Esophagus (tissue), 2 donors: ENCODE data around the gene SRGAP2B. TPM values are rescaled to one million over a fixed set of nuclear protein-coding genes. Genes with fewer than 3 reads are reported as not detected.
"Not testable (repeated sequence)": the region's sequence is repeated elsewhere in the genome, so short reads cannot be mapped to it uniquely, and the experiment has no call there.

Experiments used
- H3K27ac ChIP-seq, 2 donors: one replicate each; pipeline ENCODE4 v1.5.1; 2013; ENCODE audit warnings: low read depth in 2 of 2, mild to moderate bottlenecking in 2 of 2, inconsistent platforms in 1 of 2, low read length in 1 of 2, moderate library complexity in 1 of 2
- H3K27me3 ChIP-seq, 2 donors: one replicate each; pipeline ENCODE4 v1.6.1; 2013; ENCODE audit warnings: low read length in 2 of 2, control low read depth in 1 of 2, mild to moderate bottlenecking in 1 of 2; ENCODE audit not compliant: insufficient read depth in 2 of 2, control insufficient read depth in 1 of 2
- H3K36me3 ChIP-seq, 2 donors: one replicate each; pipeline ENCODE4 v1.6.1; 2013; ENCODE audit warnings: low read length in 1 of 2; ENCODE audit not compliant: control insufficient read depth in 2 of 2, insufficient read depth in 2 of 2
- H3K4me1 ChIP-seq, 2 donors: one replicate each; pipeline ENCODE4 v1.6.1; 2013; ENCODE audit warnings: low read length in 1 of 2; ENCODE audit not compliant: control insufficient read depth in 2 of 2, insufficient read depth in 2 of 2
- H3K4me3 ChIP-seq, 2 donors: one replicate each; pipeline ENCODE4 v1.5.1; 2013; ENCODE audit warnings: low read length in 2 of 2, mild to moderate bottlenecking in 2 of 2, low read depth in 1 of 2, moderate library complexity in 1 of 2
- H3K9me3 ChIP-seq, 2 donors: one replicate each; pipeline ENCODE4 v1.6.1; 2013; ENCODE audit warnings: mild to moderate bottlenecking in 2 of 2, low read depth in 1 of 2, low read length in 1 of 2, moderate library complexity in 1 of 2; ENCODE audit not compliant: control insufficient read depth in 2 of 2, insufficient read depth in 1 of 2
- WGBS, 2 donors: extraction: QIAGEN DNeasy Blood & Tissue Kit; methylation state at CpG; one replicate each; pipeline ENCODE4 v1.1.7; 2013; 5-methylcytosine and 5-hydroxymethylcytosine counted together
- polyA plus RNA-seq, 2 donors: library from polyadenylated mRNA; stranded (reverse); fragments of 200-250 nt; gene quantifications; one replicate each; pipeline ENCODE4 v1.2.3, GENCODE V29; 2013
- donor health status: healthy with polysubstance abuse.
- donor health status: Bipolar disorder and iron deficiency.

Gene SRGAP2B
- polyA plus RNA-seq, 2 donors, result 3.9 to 5.6 TPM

DNA sequence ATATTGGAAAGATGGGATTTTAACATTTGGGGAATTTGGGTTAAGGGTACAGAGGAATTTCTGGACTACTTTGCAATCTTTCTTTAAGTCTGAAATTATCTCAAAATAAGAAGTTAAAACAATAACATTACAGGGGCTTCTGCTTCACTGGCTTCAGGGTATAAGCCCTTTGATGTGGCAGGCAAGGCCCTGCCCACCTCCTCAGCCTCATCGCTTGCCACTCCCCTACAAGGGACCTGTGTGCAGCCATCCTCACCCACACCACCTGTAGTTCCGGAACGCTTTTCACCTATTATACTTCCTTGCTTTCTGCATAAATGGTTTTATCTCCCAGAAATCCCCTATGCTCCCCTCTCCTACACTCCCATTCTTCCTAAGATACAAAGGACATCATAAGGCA lies 159.8 kb downstream of the SRGAP2B start:
- H3K27me3 ChIP-seq, H3K4me1 ChIP-seq, H3K36me3 ChIP-seq, H3K4me3 ChIP-seq, H3K27ac ChIP-seq, H3K9me3 ChIP-seq: not testable (repeated sequence)
- no CpG with 5 or more reads among the region's 3 CpGs for WGBS, 2 donors

- 91 to 97% methylated on average over 4 of the region's 5 CpGs for WGBS, 2 donors
- not testable (repeated sequence) for H3K4me1 ChIP-seq, H3K9me3 ChIP-seq, H3K4me3 ChIP-seq, H3K27ac ChIP-seq, H3K36me3 ChIP-seq, H3K27me3 ChIP-seq
These were observed 162.1 kb downstream of the SRGAP2B start for GRCh38 chr1:144933014-144933413.

DNA sequence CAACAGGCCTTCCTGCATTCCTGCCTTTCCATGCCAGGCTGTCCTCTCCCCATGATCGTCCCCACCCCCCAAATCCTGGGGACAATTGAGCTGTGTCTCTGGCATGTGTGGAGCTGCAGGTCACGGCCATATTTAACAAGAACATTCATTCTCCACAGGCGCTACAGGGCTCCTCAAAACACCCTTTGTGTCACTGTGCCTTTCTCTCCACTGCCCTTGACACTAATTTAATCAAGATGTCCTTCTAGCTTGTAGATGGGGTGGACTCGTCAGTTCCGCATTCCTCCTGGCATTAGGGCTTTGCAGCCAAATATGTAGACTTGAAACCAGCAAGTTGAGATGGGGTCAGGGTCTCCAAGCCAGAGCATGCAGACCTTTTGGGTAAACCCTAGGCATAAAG lies 163.0 kb downstream of the SRGAP2B start:
- H3K36me3 ChIP-seq, H3K9me3 ChIP-seq, H3K4me3 ChIP-seq, H3K27me3 ChIP-seq, H3K27ac ChIP-seq, H3K4me1 ChIP-seq: not testable (repeated sequence)
- WGBS, 2 donors, result 89 to 96% methylated on average over 4 of the region's 5 CpGs

DNA sequence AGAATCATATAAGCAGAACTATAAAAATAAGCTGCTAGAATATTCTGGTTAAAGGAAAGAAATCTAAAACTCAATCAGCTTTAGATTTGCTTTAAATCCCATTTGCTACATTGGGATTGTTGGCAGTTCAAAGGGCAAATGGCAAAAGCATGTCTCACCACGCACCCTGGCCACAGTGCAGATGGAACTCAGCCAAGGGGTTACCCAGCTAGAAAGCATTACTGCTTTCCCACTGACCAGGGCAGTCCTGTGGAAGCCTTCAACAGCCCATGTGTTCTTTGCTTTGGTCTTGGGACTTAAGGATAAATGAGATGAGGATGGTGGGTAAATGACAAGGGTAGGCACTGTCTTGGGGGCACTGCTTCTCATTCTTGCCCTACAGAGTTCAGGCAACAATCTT lies 163.6 kb downstream of the SRGAP2B start:
- H3K36me3 ChIP-seq, H3K27me3 ChIP-seq, H3K9me3 ChIP-seq, H3K4me1 ChIP-seq, H3K27ac ChIP-seq, H3K4me3 ChIP-seq: not testable (repeated sequence)
- WGBS, 2 donors, result 67 to 70% methylated on average over 1 of the region's 1 CpG

GRCh38 chr1:144930085-144930777 lies 164.9 kb downstream of the SRGAP2B start:
- not testable (repeated sequence) for H3K36me3 ChIP-seq, H3K27me3 ChIP-seq, H3K4me3 ChIP-seq, H3K9me3 ChIP-seq, H3K27ac ChIP-seq, H3K4me1 ChIP-seq
- 93 to 95% methylated on average over 3 to 4 of the region's 6 CpGs for WGBS, 2 donors

DNA sequence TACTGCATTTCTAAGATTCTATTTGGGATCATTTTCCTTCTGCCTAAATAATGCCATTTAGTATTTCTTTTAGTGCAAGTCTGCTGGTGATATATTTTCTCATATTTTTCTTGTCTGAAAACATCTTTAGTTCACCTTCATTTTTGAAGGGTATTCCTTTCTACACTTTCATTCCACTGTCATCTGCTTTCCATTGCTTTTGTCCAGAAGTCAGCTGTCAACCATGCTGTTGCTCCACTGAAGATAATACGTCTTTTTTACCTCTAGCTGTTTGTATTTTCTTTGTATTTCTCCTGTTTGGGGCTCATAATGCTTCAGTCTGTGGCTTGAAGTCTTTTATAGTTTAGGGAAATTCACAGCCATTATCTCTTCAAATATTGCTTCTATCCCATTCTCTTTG lies 167.8 kb downstream of the SRGAP2B start:
- H3K36me3 ChIP-seq, H3K4me3 ChIP-seq, H3K27me3 ChIP-seq, H3K4me1 ChIP-seq, H3K27ac ChIP-seq, H3K9me3 ChIP-seq: not testable (repeated sequence)
- 88 to 91% methylated on average over 1 of the region's 1 CpG for WGBS, 2 donors

DNA sequence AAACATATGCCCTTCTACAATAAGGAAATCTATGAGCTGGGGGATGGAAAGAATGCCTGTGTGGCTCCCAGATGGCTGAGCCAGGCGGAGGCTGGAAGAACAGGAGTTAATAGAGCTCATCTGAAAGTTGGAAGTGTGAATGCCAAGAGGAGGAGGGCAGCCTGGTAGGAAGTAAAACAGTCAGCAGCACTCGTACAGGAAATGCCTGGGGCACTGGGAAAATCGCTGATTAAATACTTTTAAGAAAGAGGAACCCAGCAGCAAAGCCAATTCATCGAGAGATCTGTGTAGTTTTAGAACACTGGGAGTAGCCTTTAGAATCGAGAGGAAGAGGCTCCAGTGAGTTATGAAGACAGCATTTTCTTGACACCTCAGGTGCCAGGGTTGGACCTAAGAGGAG lies 171.5 kb downstream of the SRGAP2B start:
- H3K9me3 ChIP-seq, H3K27me3 ChIP-seq, H3K4me1 ChIP-seq, H3K4me3 ChIP-seq, H3K27ac ChIP-seq, H3K36me3 ChIP-seq: not testable (repeated sequence)
- WGBS, 2 donors, result no CpG with 5 or more reads among the region's 5 CpGs

DNA sequence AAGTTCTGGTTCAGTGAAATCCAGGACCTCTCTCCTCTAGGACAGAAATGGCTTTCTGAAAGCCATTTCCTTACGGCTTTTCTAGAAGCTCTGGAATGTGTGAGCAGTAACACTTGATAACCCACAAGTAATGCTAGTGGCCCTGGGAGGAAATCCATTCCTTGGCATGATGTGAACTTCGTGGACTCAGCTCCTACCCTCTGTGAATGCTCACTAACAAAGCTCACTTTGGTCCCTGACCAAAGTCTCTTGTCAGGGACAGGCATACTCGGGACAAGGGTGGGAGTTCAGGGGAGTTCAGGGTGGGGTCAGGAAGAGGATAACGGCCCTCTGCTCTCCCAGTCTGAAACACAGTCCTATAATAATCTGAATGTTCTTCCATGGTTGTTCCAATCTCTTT lies 172.3 kb downstream of the SRGAP2B start:
- WGBS, 2 donors, result 73 to 87% methylated on average over 3 of the region's 4 CpGs
- not testable (repeated sequence) for H3K4me3 ChIP-seq, H3K4me1 ChIP-seq, H3K36me3 ChIP-seq, H3K27ac ChIP-seq, H3K27me3 ChIP-seq, H3K9me3 ChIP-seq

GRCh38 chr1:144919106-144919505 lies 176.0 kb downstream of the SRGAP2B start:
- H3K36me3 ChIP-seq, H3K27me3 ChIP-seq, H3K4me1 ChIP-seq, H3K9me3 ChIP-seq, H3K4me3 ChIP-seq, H3K27ac ChIP-seq: not testable (repeated sequence)

DNA sequence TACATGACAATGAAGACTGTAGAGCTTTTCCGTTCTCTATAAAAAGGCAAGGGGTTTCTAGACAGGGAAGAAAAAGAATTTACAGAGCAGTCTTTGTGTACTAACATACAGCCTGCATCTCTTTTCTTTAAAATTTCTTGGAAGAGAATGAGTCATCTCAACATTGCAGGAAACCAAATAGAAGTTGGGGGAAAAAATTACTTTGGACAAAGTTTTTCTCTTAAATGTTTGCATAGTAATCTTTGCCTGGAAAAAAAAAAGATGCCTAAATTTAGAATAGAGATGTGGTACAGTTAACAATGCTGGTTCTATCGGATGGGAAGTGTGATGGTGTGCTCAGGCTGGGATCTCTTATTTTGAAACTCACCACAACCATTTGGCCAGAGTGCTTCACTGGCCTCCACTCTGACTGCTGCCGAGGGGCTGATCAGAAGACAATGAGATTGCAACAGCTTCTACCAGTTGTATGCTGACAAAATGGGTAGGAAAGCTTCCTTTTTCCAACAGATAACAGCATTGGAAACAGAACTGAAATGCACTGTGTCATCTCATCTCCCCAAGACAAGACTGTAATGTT lies 177.0 kb downstream of the SRGAP2B start:
- H3K9me3 ChIP-seq, H3K36me3 ChIP-seq: not testable (repeated sequence)
- WGBS, 2 donors, result 50 to 81% methylated on average over 1 of the region's 3 CpGs

More for the DNA sequence above, 177.0 kb downstream of the SRGAP2B start:
- not testable (repeated sequence) for H3K27me3 ChIP-seq, H3K4me1 ChIP-seq, H3K27ac ChIP-seq, H3K4me3 ChIP-seq
